H9 (cell line): ENCODE data around the gene NR1H4. TPM values are rescaled to one million over a fixed set of nuclear protein-coding genes. Genes with fewer than 3 reads are reported as not detected.

ENCODE experiments used
- DNase-seq: peaks from one replicate; pipeline ENCODE4 v3.0.0-alpha.2; 2017
- H2AFZ ChIP-seq: one replicate; pipeline ENCODE4 v1.6.1; 2013; ENCODE audit warnings: mild to moderate bottlenecking, low read length, control low read depth, moderate library complexity
- H2AK5ac ChIP-seq: 2 replicates; pipeline ENCODE4 v1.6.1; 2013; ENCODE audit warnings: low read length, control low read depth, mixed read lengths; ENCODE audit not compliant: insufficient read length
- H2BK120ac ChIP-seq: one replicate; pipeline ENCODE4 v1.6.1; 2013; ENCODE audit warnings: low read depth, mild to moderate bottlenecking, low read length, control low read depth, inconsistent platforms; ENCODE audit not compliant: poor library complexity, severe bottlenecking
- H2BK12ac ChIP-seq: 2 replicates; pipeline ENCODE4 v1.6.1; 2013; ENCODE audit warnings: low read length, control low read depth, mixed read lengths, low read depth; ENCODE audit not compliant: insufficient read length
- H2BK15ac ChIP-seq: 2 replicates; pipeline ENCODE4 v1.6.1; 2013; ENCODE audit warnings: low read depth, low read length, control low read depth
- H2BK20ac ChIP-seq: one replicate; pipeline ENCODE4 v1.6.1; 2013; ENCODE audit warnings: low read depth, mild to moderate bottlenecking, low read length, control low read depth, inconsistent platforms; ENCODE audit not compliant: poor library complexity, severe bottlenecking
- H2BK5ac ChIP-seq: 2 replicates; pipeline ENCODE4 v1.6.1; 2013; ENCODE audit warnings: low read length, control low read depth, mixed read lengths; ENCODE audit not compliant: insufficient read length
- H3K14ac ChIP-seq: 2 replicates; pipeline ENCODE4 v1.6.1; 2013; ENCODE audit warnings: low read length, control low read depth; ENCODE audit not compliant: insufficient read depth
- H3K18ac ChIP-seq: 2 replicates; pipeline ENCODE4 v1.6.1; 2013; ENCODE audit warnings: low read depth, mild to moderate bottlenecking, mixed read lengths, low read length, control low read depth; ENCODE audit not compliant: insufficient read length
- H3K23ac ChIP-seq: 2 replicates; pipeline ENCODE4 v1.6.1; 2013; ENCODE audit warnings: low read length, control low read depth, mixed read lengths, low read depth; ENCODE audit not compliant: insufficient read length
- H3K23me2 ChIP-seq: 2 replicates; pipeline ENCODE4 v1.6.1; 2013; ENCODE audit warnings: low read depth, mild to moderate bottlenecking, mixed read lengths, low read length, control low read depth; ENCODE audit not compliant: insufficient read length, poor library complexity, severe bottlenecking
- H3K27ac ChIP-seq: 2 replicates; pipeline ENCODE4 v1.5.1; 2013; ENCODE audit warnings: low read length, control low read depth, mixed read lengths, low read depth; ENCODE audit not compliant: insufficient read length
- H3K27me3 ChIP-seq: 2 replicates; pipeline ENCODE4 v1.6.1; 2013; ENCODE audit warnings: low read length, control low read depth, inconsistent platforms; ENCODE audit not compliant: insufficient read depth
- H3K4ac ChIP-seq: 2 replicates; pipeline ENCODE4 v1.6.1; 2013; ENCODE audit warnings: low read depth, mild to moderate bottlenecking, control low read depth, inconsistent platforms, low read length, moderate library complexity
- H3K4me1 ChIP-seq: 2 replicates; pipeline ENCODE4 v1.6.1; 2013; ENCODE audit warnings: low read length, control low read depth, inconsistent platforms; ENCODE audit not compliant: insufficient read depth
- H3K4me2 ChIP-seq: 2 replicates; pipeline ENCODE4 v1.6.1; 2013; ENCODE audit warnings: low read length, control low read depth, mixed read lengths; ENCODE audit not compliant: insufficient read length, insufficient read depth
- H3K56ac ChIP-seq: 2 replicates; pipeline ENCODE4 v1.6.1; 2013; ENCODE audit warnings: low read depth, mild to moderate bottlenecking, mixed read lengths, low read length, control low read depth; ENCODE audit not compliant: insufficient read length
- H3K79me1 ChIP-seq: 2 replicates; pipeline ENCODE4 v1.6.1; 2013; ENCODE audit warnings: low read depth, mild to moderate bottlenecking, moderate library complexity, low read length, control low read depth, inconsistent platforms; ENCODE audit not compliant: insufficient read depth, poor library complexity, severe bottlenecking
- H3K79me2 ChIP-seq: 2 replicates; pipeline ENCODE4 v1.6.1; 2013; ENCODE audit warnings: low read length, control low read depth, inconsistent platforms; ENCODE audit not compliant: insufficient read depth
- H3K9ac ChIP-seq: 2 replicates; pipeline ENCODE4 v1.6.1; 2013; ENCODE audit warnings: low read length, control low read depth, mixed read lengths; ENCODE audit not compliant: insufficient read length; ENCODE audit errors: extremely low read depth
- H3K9me3 ChIP-seq: one replicate; pipeline ENCODE4 v1.6.1; 2013; ENCODE audit warnings: low read depth, low read length, inconsistent platforms; ENCODE audit not compliant: control insufficient read depth
- H3T11ph ChIP-seq: one replicate; pipeline ENCODE4 v1.6.1; 2013; ENCODE audit warnings: mild to moderate bottlenecking, low read length, control low read depth, inconsistent platforms
- H4K20me1 ChIP-seq: one replicate; pipeline ENCODE4 v1.6.1; 2013; ENCODE audit not compliant: control insufficient read depth, insufficient read length, insufficient read depth
- H4K5ac ChIP-seq: 2 replicates; pipeline ENCODE4 v1.6.1; 2013; ENCODE audit warnings: low read depth, mild to moderate bottlenecking, mixed read lengths, low read length, control low read depth; ENCODE audit not compliant: insufficient read length
- H4K8ac ChIP-seq: replicated peaks from 2 replicates; pipeline ENCODE4 v1.6.1; 2013; ENCODE audit warnings: low read length, control low read depth, mixed read lengths, low read depth; ENCODE audit not compliant: insufficient read length
- H4K91ac ChIP-seq: 2 replicates; pipeline ENCODE4 v1.6.1; 2013; ENCODE audit warnings: low read depth, mild to moderate bottlenecking, moderate library complexity, mixed read lengths, low read length, control low read depth; ENCODE audit not compliant: insufficient read length
- H3K27ac Mint-ChIP-seq, 3 experiments: 2 replicates in 2 of 3; 3 replicates in 1 of 3; pipeline ENCODE4 v1.8.0; 2020 to 2021; ENCODE audit warnings: mixed read lengths in 3 of 3, mild to moderate bottlenecking in 1 of 3, moderate library complexity in 1 of 3
- H3K27me3 Mint-ChIP-seq: 2 replicates; pipeline ENCODE4 v1.8.0; 2021; ENCODE audit warnings: low read depth, mild to moderate bottlenecking, moderate library complexity, mixed read lengths
- H3K36me3 Mint-ChIP-seq, 3 experiments: 2 replicates in 2 of 3; 3 replicates in 1 of 3; pipeline ENCODE4 v1.8.0; 2020 to 2021; ENCODE audit warnings: low read depth in 3 of 3, mixed read lengths in 3 of 3; ENCODE audit not compliant: insufficient read depth in 1 of 3
- H3K4me1 Mint-ChIP-seq, 2 experiments: 2 replicates each; pipeline ENCODE4 v1.8.0; 2020; ENCODE audit warnings: mixed read lengths in 2 of 2
- H3K4me3 Mint-ChIP-seq, 2 experiments: 2 replicates in 1 of 2; 3 replicates in 1 of 2; pipeline ENCODE4 v1.8.0; 2020 to 2021; ENCODE audit warnings: mild to moderate bottlenecking in 2 of 2, mixed read lengths in 2 of 2, moderate library complexity in 1 of 2
- H3K9me3 Mint-ChIP-seq, 2 experiments: 2 replicates in 1 of 2; 3 replicates in 1 of 2; pipeline ENCODE4 v1.8.0; 2020; ENCODE audit warnings: mild to moderate bottlenecking in 2 of 2, mixed read lengths in 2 of 2, moderate library complexity in 1 of 2
- CTCF ChIP-seq: fragments of 200-600 bp; sonication (generic); conservative IDR thresholded peaks from 3 replicates; pipeline ENCODE4 v1.8.0; 2021; ENCODE audit warnings: antibody characterized with exemption, mild to moderate bottlenecking
- WGBS: extraction: QIAGEN DNeasy Blood & Tissue Kit; methylation state at CpG from one replicate; pipeline ENCODE4 v1.1.7; 2013; ENCODE audit warnings: missing lambda C conversion rate, low lambda C conversion rate, mixed read lengths; ENCODE audit not compliant: insufficient read length; ENCODE audit errors: extremely low coverage; 5-methylcytosine and 5-hydroxymethylcytosine counted together
- total RNA-seq: library from RNA; stranded (reverse); gene quantifications from 2 replicates; pipeline ENCODE4 v1.2.1, GENCODE V29; 2021

NR1H4 gene
- total RNA-seq, 1 experiment from 2014 or later: not detected

- Histone ChIP-seq H3K27ac (no peak overlapping the region), H4K91ac (no peak overlapping the region), H4K8ac (no peak overlapping the region), H3T11ph (no peak overlapping the region), H3K79me1 (no peaks in the 10 kb centered on the region), H3K23ac (no peak overlapping the region), H2AK5ac (no peak overlapping the region), H3K4me2 (no peak overlapping the region), H4K20me1 (no peaks in the 10 kb centered on the region), H3K27me3 (no peaks in the 10 kb centered on the region), H2AFZ (no peak overlapping the region), H3K56ac (no peak overlapping the region), H2BK15ac (no peak overlapping the region), H2BK20ac (no peak overlapping the region), H3K18ac (no peak overlapping the region), H3K23me2 (no peaks in the 10 kb centered on the region), H2BK12ac (no peak overlapping the region), H3K14ac (no peak overlapping the region), H3K4me1 (no peaks in the 10 kb centered on the region), H3K79me2 (no peaks in the 10 kb centered on the region), H3K4ac (no peak overlapping the region), H4K5ac (no peak overlapping the region), H2BK120ac (no peak overlapping the region), H2BK5ac (no peak overlapping the region), H3K9me3 (no peaks in the 10 kb centered on the region), H3K9ac (no peak overlapping the region)
- no peak for DNase-seq
- Mint-ChIP-seq H3K9me3 (no peaks in the 10 kb centered on the region), H3K27ac (no peak overlapping the region), H3K4me1 (peaks cover 19% of the 10 kb centered on the region in 2 experiments), H3K4me3 (no peak overlapping the region), H3K27me3 (no peaks in the 10 kb centered on the region), H3K36me3 (no peaks in the 10 kb centered on the region)
- no CpG with 5 or more reads among the region's 1 CpG for WGBS
- no peak for TF ChIP-seq CTCF
These were observed 10.0 kb upstream of the NR1H4 start for GRCh38 chr12:100463661-100464060.
